ENCODE data around the gene PRR12. TPM values are rescaled to one million over a fixed set of nuclear protein-coding genes. Genes with fewer than 3 reads are reported as not detected.

Gene PRR12
- total RNA-seq, 4 donors from 2014 or later: 2.6 to 63.1 (median 8.6) TPM

DNA sequence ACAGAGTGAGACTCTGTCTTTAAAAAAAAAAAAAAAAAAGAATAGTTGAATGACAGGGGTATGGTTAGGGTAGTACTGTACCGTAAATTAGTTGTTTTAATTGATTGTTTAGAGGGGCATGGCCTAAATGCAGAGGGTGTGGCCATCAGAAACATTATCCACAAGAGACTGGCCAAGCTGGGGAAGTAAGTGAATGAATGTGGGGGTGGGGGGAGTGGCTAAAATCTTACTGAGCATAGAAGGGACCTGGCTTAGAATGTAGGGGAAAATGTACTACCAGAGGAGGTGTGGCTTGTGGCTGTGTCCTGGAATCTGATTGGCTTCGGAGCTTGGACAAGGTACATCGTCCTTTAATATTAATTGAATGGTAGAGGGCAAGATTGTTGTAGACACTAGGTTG is 78.5 kb downstream of the PRR12 start:
- TF ChIP-seq POLR2A (IDR thresholded peaks at IDR 0.05): no peak
- no peak for TF ChIP-seq CTCF (IDR thresholded peaks at IDR 0.05)
- H3K27me3 ChIP-seq: no peaks in the 10 kb centered on the region
- DNase-seq: no peak
- H3K4me3 ChIP-seq: no peak overlapping the region
- H3K9me3 ChIP-seq: no peaks in the 10 kb centered on the region
- H3K27ac ChIP-seq: no peak overlapping the region
- H3K36me3 ChIP-seq: no peaks in the 10 kb centered on the region
- H3K4me1 ChIP-seq: peaks cover 0 to 6% of the 10 kb centered on the region in 2 donors
- intact Hi-C loops (cut with DNase I; ENCODE audit: low total_unique reads): no loop called here

GRCh38 chr19:49672131-49672919 is 81.3 kb downstream of the PRR12 start:
- Histone ChIP-seq H3K4me3 (no peak overlapping the region), H3K27ac (peak overlapping the region in 1 of 2 donors; percentile 54), H3K9me3 (no peaks in the 10 kb centered on the region), H3K36me3 (no peaks in the 10 kb centered on the region), H3K27me3 (no peaks in the 10 kb centered on the region), H3K4me1 (no peaks in the 10 kb centered on the region)
- DNase-seq: peak; percentile 68 to 73
- TF ChIP-seq POLR2A (IDR thresholded peaks at IDR 0.05) (no peak), CTCF (IDR thresholded peaks at IDR 0.05) (peak; percentile 81 to 92 (median 83))
- intact Hi-C loops (cut with DNase I; ENCODE audit: low total_unique reads): no loop called here

Small RNA genes within 50 kb of the gene (small RNA-seq; reads per million reads assigned to genes)
- not detected for gene RF00019

Other genes with a start within 250 kb of the PRR12 start
- 10 to 100 TPM; 21.8 to 83.2 (median 48.5) TPM for gene TEAD2, start 228.8 kb upstream of the PRR12 start, total RNA-seq
- 1 to 10 TPM in 1 of 4 donors, not detected in 3; 1.3 TPM for gene DKKL1, start 227.3 kb upstream of the PRR12 start, total RNA-seq
- under 1 TPM in 1 of 4 donors, not detected in 3; 0.55 TPM for gene KASH5, start 202.9 kb upstream of the PRR12 start, total RNA-seq
- gene PTH2, start 167.7 kb upstream of the PRR12 start, total RNA-seq: not detected
- not detected for gene GFY, start 165.8 kb upstream of the PRR12 start, total RNA-seq
- 1 to 10 TPM in 3 of 4 donors, not detected in 1; 1.3 to 5.6 (median 1.9) TPM for gene SLC17A7, start 149.7 kb upstream of the PRR12 start, total RNA-seq
- gene PIH1D1, start 139.4 kb upstream of the PRR12 start, total RNA-seq: 10 to 100 TPM; 31.2 to 70.2 (median 46.5) TPM
- gene ALDH16A1, start 138.0 kb upstream of the PRR12 start, total RNA-seq: 10 to 100 TPM; 13.5 to 40.8 (median 34.5) TPM
- gene FLT3LG, start 117.0 kb upstream of the PRR12 start, total RNA-seq: 10 to 100 TPM in 1 of 4 donors, 1 to 10 TPM in 2, not detected in 1; 3.7 to 19.4 (median 4.1) TPM
- gene RPL13A, start 103.6 kb upstream of the PRR12 start, total RNA-seq: 1,000 to 10,000 TPM; 1,462 to 5,863 (median 3,544) TPM
- over 10,000 TPM in 1 of 4 donors, 1,000 to 10,000 TPM in 3; 2,160 to 10,624 (median 5,235) TPM for gene RPS11, start 94.7 kb upstream of the PRR12 start, total RNA-seq
- gene FCGRT, start 78.5 kb upstream of the PRR12 start, total RNA-seq: 100 to 1,000 TPM; 151 to 226 (median 201) TPM
- gene RCN3, start 63.2 kb upstream of the PRR12 start, total RNA-seq: 10 to 100 TPM; 14.3 to 71.1 (median 41.4) TPM
- 100 to 1,000 TPM in 1 of 4 donors, 10 to 100 TPM in 3; 29.0 to 347 (median 65.4) TPM for gene NOSIP, start 10.6 kb upstream of the PRR12 start, total RNA-seq
- 1 to 10 TPM in 1 of 4 donors, under 1 TPM in 1, not detected in 2; 0.95 to 1.4 TPM for gene PRRG2, start 9.9 kb upstream of the PRR12 start, total RNA-seq
- gene RRAS, start 49.0 kb downstream of the PRR12 start, total RNA-seq: 100 to 1,000 TPM in 1 of 4 donors, 10 to 100 TPM in 3; 17.1 to 106 (median 47.7) TPM
- gene SCAF1, start 51.0 kb downstream of the PRR12 start, total RNA-seq: 10 to 100 TPM in 3 of 4 donors, 1 to 10 TPM in 1; 8.8 to 76.9 (median 11.4) TPM
- 100 to 1,000 TPM in 1 of 4 donors, 10 to 100 TPM in 2, 1 to 10 TPM in 1; 8.2 to 106 (median 63.9) TPM for gene IRF3, start 74.7 kb downstream of the PRR12 start, total RNA-seq
- gene BCL2L12, start 74.8 kb downstream of the PRR12 start, total RNA-seq: 10 to 100 TPM in 1 of 4 donors, 1 to 10 TPM in 3; 3.1 to 23.8 (median 3.5) TPM
- 100 to 1,000 TPM in 3 of 4 donors, 10 to 100 TPM in 1; 78.5 to 274 (median 217) TPM for gene PRMT1, start 86.1 kb downstream of the PRR12 start, total RNA-seq
- 1 to 10 TPM in 3 of 4 donors, not detected in 1; 1.3 to 6.0 (median 1.5) TPM for gene ADM5, start 98.4 kb downstream of the PRR12 start, total RNA-seq
- 10 to 100 TPM in 2 of 4 donors, 1 to 10 TPM in 2; 1.5 to 26.6 (median 12.2) TPM for gene CPT1C, start 99.9 kb downstream of the PRR12 start, total RNA-seq
- 1 to 10 TPM in 1 of 4 donors, under 1 TPM in 1, not detected in 2; 0.28 to 1.9 TPM for gene TSKS, start 172.1 kb downstream of the PRR12 start, total RNA-seq
- 100 to 1,000 TPM in 1 of 4 donors, 10 to 100 TPM in 3; 47.1 to 114 (median 54.7) TPM for gene AP2A1, start 175.8 kb downstream of the PRR12 start, total RNA-seq
- 10 to 100 TPM; 10.5 to 28.8 (median 23.3) TPM for gene FUZ, start 222.1 kb downstream of the PRR12 start, total RNA-seq
- gene MED25, start 227.1 kb downstream of the PRR12 start, total RNA-seq: 10 to 100 TPM; 21.1 to 48.1 (median 26.8) TPM